Bronchial epithelial cell (primary cell): Measurements from ENCODE around the gene MTMR1. TPM values are rescaled to one million over a fixed set of nuclear protein-coding genes. Genes with fewer than 3 reads are reported as not detected.

Source experiments
- DNase-seq: peaks from one replicate; pipeline ENCODE4 v3.0.0-alpha.2; 2010; ENCODE audit warnings: low read depth
- FAIRE-seq: peaks from 2 replicates; lab custom pipeline; 2011; peaks lifted over from hg19 to GRCh38; lab: Jason Lieb, UNC
- H3K27me3 ChIP-seq: 2 replicates; pipeline ENCODE4 v1.5.1; 2011; ENCODE audit warnings: low read length; ENCODE audit not compliant: control insufficient read depth, insufficient read depth
- H3K36me3 ChIP-seq: 2 replicates; pipeline ENCODE4 v1.5.1; 2011; ENCODE audit warnings: low read length; ENCODE audit not compliant: control insufficient read depth, insufficient read depth
- H3K4me3 ChIP-seq: 2 replicates; pipeline ENCODE4 v1.5.1; 2011; ENCODE audit warnings: mild to moderate bottlenecking, low read depth, low read length, control low read depth
- total RNA-seq: library from RNA; depleted of rRNA; stranded (reverse); fragments of >200 nt; gene quantifications from 2 replicates; pipeline ENCODE4 v1.2.1, GENCODE V29; 2014
- TF ChIP-seq, protein P1 (sequence below): IDR thresholded peaks from 2 replicates; pipeline ENCODE4 v1.5.1; 2011; ENCODE audit warnings: mild to moderate bottlenecking, moderate library complexity, low read length, control low read depth, inconsistent platforms; ENCODE audit not compliant: insufficient read depth, severe bottlenecking

Gene MTMR1
- total RNA-seq, 1 donor from 2014 or later = 14.0 TPM

DNA sequence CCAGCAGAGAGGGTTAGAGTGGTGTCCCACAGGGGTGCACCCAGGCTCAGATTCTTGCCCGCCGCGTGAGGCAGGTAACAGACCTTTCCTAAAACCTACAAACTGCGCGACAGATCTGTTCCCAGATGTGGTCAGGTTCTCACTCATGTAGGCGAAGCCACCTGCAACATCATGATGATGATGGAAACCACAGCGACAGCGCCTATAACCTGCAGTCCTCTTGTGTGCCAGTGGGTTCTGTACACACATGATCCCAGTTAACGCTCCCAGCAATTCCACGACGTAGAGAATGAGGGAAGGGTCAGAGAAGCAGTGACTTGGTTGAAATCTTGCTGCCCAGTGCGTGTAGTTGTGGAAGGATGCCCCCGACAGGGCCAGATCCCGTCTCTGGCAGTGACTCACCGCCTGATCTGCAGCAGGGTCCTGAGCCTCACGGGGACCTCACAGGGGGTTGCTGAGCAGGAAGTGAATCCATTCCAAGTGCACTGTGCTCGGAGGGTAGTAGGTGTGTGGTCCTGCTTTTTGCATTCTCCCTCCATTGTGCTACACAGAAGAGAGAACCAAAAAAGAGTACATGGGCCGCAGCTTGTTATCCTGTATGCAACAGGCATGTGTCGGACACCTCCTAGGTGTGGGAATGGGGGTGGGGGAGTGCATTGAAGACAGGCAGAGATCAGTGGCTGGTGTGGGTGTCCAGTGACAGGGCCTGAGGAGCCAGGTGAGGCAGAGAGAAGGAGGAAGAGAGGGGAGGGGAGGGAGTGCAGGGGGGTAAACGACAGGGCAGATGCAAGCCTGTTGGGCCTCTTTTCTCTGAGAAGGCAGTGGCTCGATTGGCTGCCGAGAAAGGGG, 66.6 kb downstream of the MTMR1 start:
- FAIRE-seq (no peak), DNase-seq (no peak)
- Histone ChIP-seq H3K4me3 (no peak overlapping the region), H3K27me3 (no peaks in the 10 kb centered on the region), H3K36me3 (no peaks in the 10 kb centered on the region)
- TF ChIP-seq, protein P1, sequence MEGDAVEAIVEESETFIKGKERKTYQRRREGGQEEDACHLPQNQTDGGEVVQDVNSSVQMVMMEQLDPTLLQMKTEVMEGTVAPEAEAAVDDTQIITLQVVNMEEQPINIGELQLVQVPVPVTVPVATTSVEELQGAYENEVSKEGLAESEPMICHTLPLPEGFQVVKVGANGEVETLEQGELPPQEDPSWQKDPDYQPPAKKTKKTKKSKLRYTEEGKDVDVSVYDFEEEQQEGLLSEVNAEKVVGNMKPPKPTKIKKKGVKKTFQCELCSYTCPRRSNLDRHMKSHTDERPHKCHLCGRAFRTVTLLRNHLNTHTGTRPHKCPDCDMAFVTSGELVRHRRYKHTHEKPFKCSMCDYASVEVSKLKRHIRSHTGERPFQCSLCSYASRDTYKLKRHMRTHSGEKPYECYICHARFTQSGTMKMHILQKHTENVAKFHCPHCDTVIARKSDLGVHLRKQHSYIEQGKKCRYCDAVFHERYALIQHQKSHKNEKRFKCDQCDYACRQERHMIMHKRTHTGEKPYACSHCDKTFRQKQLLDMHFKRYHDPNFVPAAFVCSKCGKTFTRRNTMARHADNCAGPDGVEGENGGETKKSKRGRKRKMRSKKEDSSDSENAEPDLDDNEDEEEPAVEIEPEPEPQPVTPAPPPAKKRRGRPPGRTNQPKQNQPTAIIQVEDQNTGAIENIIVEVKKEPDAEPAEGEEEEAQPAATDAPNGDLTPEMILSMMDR = no peak

- DNase-seq = no peak
- no peak overlapping the region for H3K4me3 ChIP-seq
- FAIRE-seq = no peak
These were observed 68.1 kb downstream of the MTMR1 start for GRCh38 chrX:150761176-150761818.

DNA sequence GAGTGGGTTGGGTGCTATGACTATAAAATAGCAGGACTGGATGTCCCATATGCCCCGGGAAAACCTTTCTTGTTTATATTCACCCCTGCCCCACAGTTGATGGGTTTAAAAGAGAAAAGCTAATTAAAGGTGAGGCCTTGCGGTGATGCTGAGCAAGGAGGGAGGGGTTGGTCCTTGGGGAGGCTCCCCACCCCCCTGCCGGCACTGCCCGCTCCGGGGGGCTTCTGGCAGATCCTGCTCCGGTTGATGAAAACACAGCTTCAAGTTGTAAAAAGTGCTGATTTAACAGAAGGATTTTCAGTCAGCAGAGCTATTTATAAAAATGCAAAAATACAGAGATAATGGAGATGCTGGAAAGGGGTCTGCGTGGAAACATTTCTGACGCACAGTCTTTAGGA, 68.6 kb downstream of the MTMR1 start:
- TF ChIP-seq, protein P1 = no peak
- DNase-seq (no peak), FAIRE-seq (no peak)
- Histone ChIP-seq H3K4me3 (no peak overlapping the region), H3K36me3 (peaks cover 2% of the 10 kb centered on the region), H3K27me3 (no peaks in the 10 kb centered on the region)

More at GRCh38 chrX:150761176-150761818, 68.1 kb downstream of the MTMR1 start:
- TF ChIP-seq, protein P1 = no peak
- H3K36me3 ChIP-seq = peaks cover 2% of the 10 kb centered on the region
- no peaks in the 10 kb centered on the region for H3K27me3 ChIP-seq

GRCh38 chrX:150762258-150763165, 69.3 kb downstream of the MTMR1 start:
- no peak overlapping the region for H3K4me3 ChIP-seq
- no peaks in the 10 kb centered on the region for H3K27me3 ChIP-seq
- DNase-seq = no peak
- peaks cover 2% of the 10 kb centered on the region for H3K36me3 ChIP-seq
- FAIRE-seq = peak; percentile 66
- TF ChIP-seq, protein P1 = no peak

DNA sequence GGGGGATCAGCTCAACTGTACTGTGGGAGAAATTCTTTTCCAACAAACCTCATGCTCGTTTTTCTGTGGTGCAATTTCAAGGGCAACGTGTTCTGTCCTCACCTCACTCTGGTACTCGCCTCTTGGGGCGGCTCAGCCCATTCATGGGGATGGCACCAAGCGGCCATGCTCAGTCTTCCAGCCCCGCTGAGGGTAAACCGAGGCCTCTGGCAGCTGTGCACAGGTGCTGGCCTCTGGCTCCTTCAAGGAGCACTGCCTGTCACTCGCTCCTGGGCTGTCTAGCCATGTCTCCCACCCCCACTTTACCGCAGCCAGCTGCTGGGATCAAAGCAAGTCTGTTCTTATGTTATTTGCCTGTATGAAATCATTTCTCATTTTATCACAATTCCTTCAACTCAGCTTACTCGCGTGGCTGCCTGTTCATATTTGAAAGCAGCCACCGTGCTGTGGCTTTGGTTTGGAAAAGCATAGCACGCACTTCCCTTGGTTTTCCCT, 70.2 kb downstream of the MTMR1 start:
- peaks cover 2% of the 10 kb centered on the region for H3K36me3 ChIP-seq
- no peaks in the 10 kb centered on the region for H3K27me3 ChIP-seq
- TF ChIP-seq, protein P1 = no peak
- H3K4me3 ChIP-seq = no peak overlapping the region
- FAIRE-seq (no peak), DNase-seq (no peak)
